Activated CD4-positive, alpha-beta T cell treated with anti-CD3 and anti-CD28 coated beads, Interleukin-2, amount 50 U/mL, for 24 hours (primary cell): ENCODE measurements around the gene INPP5A.
"Not testable (repeated sequence)": the region's sequence is repeated elsewhere in the genome, so short reads cannot be mapped to it uniquely, and the experiment has no call there.

Experiments
- DNase-seq, 2 donors: peaks; one replicate each; pipeline ENCODE4 v3.0.0-alpha.2; 2020; ENCODE audit warnings: low read depth in 1 of 2, low spot score in 1 of 2

INPP5A gene

GRCh38 chr10:132735341-132735775 is 197.8 kb downstream of the INPP5A start:
- DNase-seq, result no peak

GRCh38 chr10:132735923-132736391 is 198.4 kb downstream of the INPP5A start:
- DNase-seq, result no peak

GRCh38 chr10:132737390-132738048 is 199.9 kb downstream of the INPP5A start:
- DNase-seq, result no peak

- DNase-seq, result no peak
Measured at GRCh38 chr10:132738454-132739224, 201.1 kb downstream of the INPP5A start.

- no peak for DNase-seq
Measured at GRCh38 chr10:132739225-132739613, 201.6 kb downstream of the INPP5A start.

- DNase-seq, result no peak
Measured at GRCh38 chr10:132740588-132740987, 203.0 kb downstream of the INPP5A start.

GRCh38 chr10:132742167-132742836 is 204.7 kb downstream of the INPP5A start:
- no peak for DNase-seq

- DNase-seq, result no peak
Measured at GRCh38 chr10:132742837-132743194, 205.2 kb downstream of the INPP5A start.

GRCh38 chr10:132743196-132743924 is 205.8 kb downstream of the INPP5A start:
- DNase-seq, result not testable (repeated sequence)

- no peak for DNase-seq
Measured at GRCh38 chr10:132743925-132744490, 206.4 kb downstream of the INPP5A start.

GRCh38 chr10:132744839-132745238 is 207.3 kb downstream of the INPP5A start:
- no peak for DNase-seq

GRCh38 chr10:132745511-132745910 is 207.9 kb downstream of the INPP5A start:
- DNase-seq, result no peak

- DNase-seq, result no peak
Measured at GRCh38 chr10:132745971-132746370, 208.4 kb downstream of the INPP5A start.

GRCh38 chr10:132746386-132746785 is 208.8 kb downstream of the INPP5A start:
- DNase-seq, result no peak

- DNase-seq, result no peak
Measured at GRCh38 chr10:132746801-132747625, 209.4 kb downstream of the INPP5A start.

GRCh38 chr10:132748135-132748534 is 210.5 kb downstream of the INPP5A start:
- DNase-seq, result no peak

GRCh38 chr10:132748545-132749370 is 211.2 kb downstream of the INPP5A start:
- no peak for DNase-seq

GRCh38 chr10:132749371-132749795 is 211.8 kb downstream of the INPP5A start:
- no peak for DNase-seq

- DNase-seq, result no peak
Measured at GRCh38 chr10:132750936-132751335, 213.3 kb downstream of the INPP5A start.
